GM12873 (cell line): ENCODE results near the gene HYAL2.
A peak's percentile ranks its signal among the peaks of the same experiment; 100 is the strongest.

Experiments
- TF ChIP-seq, protein P1 (sequence below): IDR thresholded peaks from 2 replicates; pipeline ENCODE4 v1.5.1; 2012; ENCODE audit warnings: low read depth, mild to moderate bottlenecking, moderate library complexity, low read length, control low read depth; ENCODE audit not compliant: insufficient read depth; ENCODE audit errors: missing control alignments

HYAL2 gene

DNA sequence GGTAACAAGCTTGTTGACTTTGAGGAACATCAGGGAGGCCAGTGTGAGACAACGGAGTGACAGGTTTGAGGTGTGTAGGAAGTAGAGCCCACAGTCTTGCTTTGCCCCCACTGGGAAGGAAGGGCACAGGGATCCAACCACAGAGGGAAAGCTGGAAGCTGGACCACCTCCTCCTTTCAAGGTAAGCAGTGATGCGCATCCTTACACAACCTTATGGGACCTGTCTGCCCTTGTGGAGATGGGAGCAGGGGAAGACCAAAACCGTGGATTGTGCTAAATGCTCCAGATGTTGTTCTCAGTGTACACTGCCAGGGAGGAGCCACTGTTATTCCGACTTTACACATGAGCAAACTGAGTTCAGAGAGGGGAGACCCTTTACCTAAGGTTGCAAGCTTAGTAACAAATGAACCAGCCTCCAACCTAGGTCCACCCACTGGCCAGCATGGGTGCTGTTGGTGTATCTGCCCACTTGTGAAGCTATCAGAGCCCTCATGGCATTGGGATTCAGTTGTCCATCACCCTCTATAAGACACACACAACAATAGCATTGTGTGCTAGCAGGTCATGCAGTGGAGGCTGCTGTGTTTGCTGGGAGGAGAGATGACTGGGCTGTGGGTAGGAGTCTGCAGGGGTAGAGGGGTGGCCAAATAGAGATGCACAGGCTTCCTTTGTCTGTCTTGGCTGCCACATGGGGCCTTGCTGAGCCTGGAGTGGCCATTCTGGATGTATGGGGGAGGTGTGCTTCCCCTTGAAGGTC, 44.2 kb downstream of the HYAL2 start:
- TF ChIP-seq, protein P1, sequence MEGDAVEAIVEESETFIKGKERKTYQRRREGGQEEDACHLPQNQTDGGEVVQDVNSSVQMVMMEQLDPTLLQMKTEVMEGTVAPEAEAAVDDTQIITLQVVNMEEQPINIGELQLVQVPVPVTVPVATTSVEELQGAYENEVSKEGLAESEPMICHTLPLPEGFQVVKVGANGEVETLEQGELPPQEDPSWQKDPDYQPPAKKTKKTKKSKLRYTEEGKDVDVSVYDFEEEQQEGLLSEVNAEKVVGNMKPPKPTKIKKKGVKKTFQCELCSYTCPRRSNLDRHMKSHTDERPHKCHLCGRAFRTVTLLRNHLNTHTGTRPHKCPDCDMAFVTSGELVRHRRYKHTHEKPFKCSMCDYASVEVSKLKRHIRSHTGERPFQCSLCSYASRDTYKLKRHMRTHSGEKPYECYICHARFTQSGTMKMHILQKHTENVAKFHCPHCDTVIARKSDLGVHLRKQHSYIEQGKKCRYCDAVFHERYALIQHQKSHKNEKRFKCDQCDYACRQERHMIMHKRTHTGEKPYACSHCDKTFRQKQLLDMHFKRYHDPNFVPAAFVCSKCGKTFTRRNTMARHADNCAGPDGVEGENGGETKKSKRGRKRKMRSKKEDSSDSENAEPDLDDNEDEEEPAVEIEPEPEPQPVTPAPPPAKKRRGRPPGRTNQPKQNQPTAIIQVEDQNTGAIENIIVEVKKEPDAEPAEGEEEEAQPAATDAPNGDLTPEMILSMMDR: no peak

DNA sequence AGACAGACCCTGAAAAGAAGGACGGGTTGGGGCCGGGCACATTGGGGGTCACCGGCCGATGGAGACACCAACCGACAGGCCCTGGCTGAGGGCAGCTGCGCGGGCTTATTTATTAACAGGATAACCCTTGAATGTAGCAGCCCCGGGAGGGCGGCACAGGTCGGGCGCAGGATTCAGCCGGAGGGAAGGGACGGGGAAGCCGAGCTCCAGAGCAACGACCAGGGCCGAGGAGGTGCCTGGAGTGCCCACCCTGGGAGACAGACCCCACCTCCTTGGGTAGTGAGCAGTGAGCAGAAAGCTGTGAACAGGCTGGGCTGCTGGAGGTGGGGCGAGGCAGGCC, 45.8 kb downstream of the HYAL2 start:
- TF ChIP-seq, protein P1: no peak

DNA sequence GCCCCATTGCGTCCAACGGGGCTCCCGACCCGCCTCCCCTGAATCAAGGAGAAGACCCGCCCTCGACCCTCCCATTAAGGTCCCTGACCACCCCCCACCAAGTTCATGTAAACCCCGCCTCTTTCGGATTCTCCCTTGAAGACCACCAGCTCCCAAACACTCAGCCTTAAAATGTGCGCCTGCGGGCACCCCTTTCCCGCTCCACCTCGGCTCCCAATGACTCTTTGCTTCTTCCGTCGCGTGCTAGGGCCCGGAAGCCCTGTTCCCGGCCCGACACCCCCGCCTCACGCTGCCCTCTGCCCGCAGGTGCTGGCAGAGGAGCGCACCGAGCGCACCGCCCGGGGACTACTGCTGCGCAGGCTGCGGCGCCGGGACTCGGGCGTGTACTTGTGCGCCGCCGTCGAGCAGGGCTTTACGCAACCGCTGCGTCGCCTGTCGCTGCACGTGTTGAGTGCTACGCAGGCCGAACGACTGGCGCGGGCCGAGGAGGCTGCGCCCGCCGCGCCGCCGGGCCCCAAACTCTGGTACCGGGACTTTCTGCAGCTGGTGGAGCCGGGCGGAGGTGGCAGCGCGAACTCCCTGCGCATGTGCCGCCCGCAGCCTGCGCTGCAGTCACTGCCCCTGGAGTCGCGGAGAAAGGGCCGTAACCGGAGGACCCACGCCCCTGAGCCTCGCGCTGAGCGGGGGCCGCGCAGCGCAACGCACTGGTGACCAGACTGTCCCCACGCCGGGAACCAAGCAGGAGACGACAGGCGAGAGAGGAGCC, 46.4 kb downstream of the HYAL2 start:
- TF ChIP-seq, protein P1: no peak

DNA sequence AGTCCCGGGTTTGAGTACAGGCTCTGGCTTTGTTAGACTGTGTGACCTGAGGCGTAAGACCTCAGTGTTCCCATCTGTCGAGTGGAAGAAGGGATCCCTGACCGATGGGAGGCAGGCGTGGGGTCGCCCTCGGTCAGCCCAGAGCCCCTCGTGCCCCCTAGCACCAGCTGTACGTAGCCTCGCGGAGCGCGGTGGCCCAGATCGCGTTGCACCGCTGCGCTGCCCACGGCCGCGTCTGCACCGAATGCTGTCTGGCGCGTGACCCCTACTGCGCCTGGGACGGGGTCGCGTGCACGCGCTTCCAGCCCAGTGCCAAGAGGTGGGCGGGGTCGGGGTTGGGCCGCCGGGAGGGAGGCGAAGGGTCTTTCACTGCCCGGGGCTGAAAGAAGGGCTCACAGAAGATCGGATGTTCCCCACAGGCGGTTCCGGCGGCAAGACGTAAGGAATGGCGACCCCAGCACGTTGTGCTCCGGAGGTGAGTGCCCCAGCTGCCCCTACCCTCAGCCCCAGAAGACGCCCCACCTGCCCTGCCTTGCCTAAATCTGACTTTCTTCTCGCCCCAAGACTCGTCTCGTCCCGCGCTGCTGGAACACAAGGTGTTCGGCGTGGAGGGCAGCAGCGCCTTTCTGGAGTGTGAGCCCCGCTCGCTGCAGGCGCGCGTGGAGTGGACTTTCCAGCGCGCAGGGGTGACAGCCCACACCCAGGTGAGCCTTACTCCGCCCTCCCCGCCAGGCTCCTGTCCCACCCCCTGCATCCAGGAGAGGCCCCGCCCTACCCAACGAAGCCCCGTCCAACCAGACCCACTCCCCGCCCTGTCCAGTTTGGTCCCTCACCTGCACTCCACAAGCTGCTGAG, 47.2 kb downstream of the HYAL2 start:
- TF ChIP-seq, protein P1: no peak

DNA sequence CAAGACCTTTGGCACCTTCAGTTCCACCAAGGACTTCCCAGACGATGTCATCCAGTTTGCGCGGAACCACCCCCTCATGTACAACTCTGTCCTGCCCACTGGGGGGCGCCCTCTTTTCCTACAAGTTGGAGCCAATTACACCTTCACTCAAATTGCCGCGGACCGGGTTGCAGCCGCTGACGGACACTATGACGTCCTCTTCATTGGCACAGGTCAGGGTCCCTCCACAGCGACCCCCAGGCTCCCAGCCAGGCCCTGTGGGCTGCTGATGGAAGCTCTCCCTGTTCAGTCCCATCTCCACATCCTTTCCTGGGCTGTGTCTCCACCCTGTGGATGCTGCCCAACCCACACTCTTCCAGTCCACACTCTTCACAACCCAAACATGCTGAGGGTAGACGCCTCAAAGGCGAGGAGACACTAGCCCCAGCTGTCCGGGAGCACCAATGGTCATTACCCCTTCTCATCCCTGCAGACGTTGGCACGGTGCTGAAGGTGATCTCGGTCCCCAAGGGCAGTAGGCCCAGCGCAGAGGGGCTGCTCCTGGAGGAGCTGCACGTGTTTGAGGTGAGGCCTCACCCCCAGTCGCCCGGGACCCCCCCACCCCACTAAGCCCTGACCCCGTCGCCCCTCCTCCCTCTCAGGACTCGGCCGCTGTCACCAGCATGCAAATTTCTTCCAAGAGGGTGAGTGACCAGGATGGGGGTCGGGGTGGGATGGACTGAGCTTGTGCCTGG, 48.0 kb downstream of the HYAL2 start:
- TF ChIP-seq, protein P1: peak; percentile 85

DNA sequence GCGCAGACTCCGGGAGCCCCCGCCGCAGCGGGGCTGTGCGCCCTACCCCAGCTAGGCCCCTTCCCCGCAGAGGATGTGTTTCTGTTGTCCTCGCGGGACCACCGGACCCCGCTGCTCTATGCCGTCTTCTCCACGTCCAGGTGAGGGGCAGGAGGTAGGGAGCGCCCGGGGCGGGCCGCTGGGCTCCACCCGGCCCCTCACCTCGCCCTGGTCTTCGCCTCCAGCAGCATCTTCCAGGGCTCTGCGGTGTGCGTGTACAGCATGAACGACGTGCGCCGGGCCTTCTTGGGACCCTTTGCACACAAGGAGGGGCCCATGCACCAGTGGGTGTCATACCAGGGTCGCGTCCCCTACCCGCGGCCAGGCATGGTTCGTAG, 48.9 kb downstream of the HYAL2 start:
- TF ChIP-seq, protein P1: no peak
